Adrenal gland (tissue), 12 donors: ENCODE measurements around the gene ZAP70. TPM values are rescaled to one million over a fixed set of nuclear protein-coding genes. Genes with fewer than 3 reads are reported as not detected.

Source experiments
- DNase-seq, 7 donors: peaks; one replicate each; pipeline ENCODE4 v3.0.0-alpha.2; 2019 to 2020
- H3K27ac ChIP-seq, 5 donors: fragments of 200-600 bp; sonication (generic) in 4 of 5; 1 replicate in 3 of 5; 2 replicates in 2 of 5; pipeline versions ENCODE4 v1.5.1 to v1.8.0; 2016 to 2020; ENCODE audit warnings: mild to moderate bottlenecking in 1 of 5
- H3K27me3 ChIP-seq: fragments of 200-600 bp; 2 replicates; pipeline ENCODE4 v1.8.0; 2021
- H3K36me3 ChIP-seq, 2 donors: fragments of 200-600 bp; replicated peaks in 1 of 2; 1 replicate in 1 of 2; 2 replicates in 1 of 2; pipeline versions ENCODE4 v1.5.1 to v1.8.0; 2018 to 2022
- H3K4me1 ChIP-seq, 2 donors: fragments of 200-600 bp; replicated peaks in 1 of 2; 1 replicate in 1 of 2; 2 replicates in 1 of 2; pipeline versions ENCODE4 v1.5.1 to v1.8.0; 2018 to 2021
- H3K4me3 ChIP-seq, 4 donors: fragments of 200-600 bp; sonication (generic) in 3 of 4; one replicate each; pipeline ENCODE4 v1.5.1; 2016 to 2018
- H3K9me3 ChIP-seq, 3 donors: fragments of 200-600 bp; sonication (generic) in 1 of 3; replicated peaks in 1 of 3; 1 replicate in 2 of 3; 2 replicates in 1 of 3; pipeline versions ENCODE4 v1.5.1 to v1.8.0; 2016 to 2021
- CTCF ChIP-seq, 6 experiments: fragments of 450-650 bp in 4 of 6; fragments of 200-600 bp in 2 of 6; sonication (generic) in 1 of 6; IDR thresholded peaks; 1 replicate in 5 of 6; 2 replicates in 1 of 6; pipeline versions ENCODE4 v1.5.1 to v1.8.0; 2016 to 2021; ENCODE audit warnings: antibody characterized with exemption in 6 of 6, mild to moderate bottlenecking in 2 of 6, moderate library complexity in 1 of 6
- POLR2A ChIP-seq, 2 donors: fragments of 450-650 bp; IDR thresholded peaks; one replicate each; pipeline ENCODE4 v1.6.1; 2017; ENCODE audit warnings: antibody characterized with exemption in 2 of 2, mild to moderate bottlenecking in 2 of 2, moderate library complexity in 1 of 2
- WGBS, 4 donors: extraction: QIAGEN DNeasy Blood & Tissue Kit in 2 of 4; methylation state at CpG; one replicate each; pipeline versions ENCODE4 v1.1.5 to v1.1.7; 2013 to 2017; 5-methylcytosine and 5-hydroxymethylcytosine counted together
- intact Hi-C, 2 donors: fragments of 100-400 bp; cut with DNase I; formaldehyde crosslinking; loops; one replicate each; pipeline versions ENCODE4 v1.14.1 to v1.15.0; 2022 to 2023
- polyA plus RNA-seq, 3 donors: library from polyadenylated mRNA; stranded (reverse); fragments of 200-250 nt in 2 of 3; fragments of 350-450 nt in 1 of 3; fragmentation: Illumina TruSeq in 1 of 3; extraction: RNeasy Lipid Tissue Mini Kit (QIAGEN cat#74804) in 1 of 3; gene quantifications; one replicate each; pipeline ENCODE4 v1.2.3, GENCODE V29; 2013 to 2014
- total RNA-seq, 9 donors: library from RNA; depleted of rRNA in 4 of 9; stranded (reverse); fragments of >200 nt in 4 of 9; fragments of 120-200 nt in 1 of 9; fragmentation: NEBNext Ultra II Directional in 1 of 9; extraction: Animal tissue kit (Norgen Biotek cat#: 25700) in 1 of 9; gene quantifications; one replicate each; pipeline versions ENCODE4 v1.1.0 to v1.2.4, GENCODE V29; 2013 to 2023
- donor health status: healthy with polysubstance abuse.
- donor health status: Bipolar disorder and iron deficiency.
- donor health status: DM: yes; HTN: yes; CAD: no.
- donor health status: DM: no; HTN: no; CAD: no.
- donor health status: DM: no; HTN: no; CAD: no.
- donor health status: DM: yes; HTN: yes; CAD: no.

Gene ZAP70
- total and polyA plus RNA-seq, 12 donors: 0.33 to 8.3 (median 2.5) TPM

DNA sequence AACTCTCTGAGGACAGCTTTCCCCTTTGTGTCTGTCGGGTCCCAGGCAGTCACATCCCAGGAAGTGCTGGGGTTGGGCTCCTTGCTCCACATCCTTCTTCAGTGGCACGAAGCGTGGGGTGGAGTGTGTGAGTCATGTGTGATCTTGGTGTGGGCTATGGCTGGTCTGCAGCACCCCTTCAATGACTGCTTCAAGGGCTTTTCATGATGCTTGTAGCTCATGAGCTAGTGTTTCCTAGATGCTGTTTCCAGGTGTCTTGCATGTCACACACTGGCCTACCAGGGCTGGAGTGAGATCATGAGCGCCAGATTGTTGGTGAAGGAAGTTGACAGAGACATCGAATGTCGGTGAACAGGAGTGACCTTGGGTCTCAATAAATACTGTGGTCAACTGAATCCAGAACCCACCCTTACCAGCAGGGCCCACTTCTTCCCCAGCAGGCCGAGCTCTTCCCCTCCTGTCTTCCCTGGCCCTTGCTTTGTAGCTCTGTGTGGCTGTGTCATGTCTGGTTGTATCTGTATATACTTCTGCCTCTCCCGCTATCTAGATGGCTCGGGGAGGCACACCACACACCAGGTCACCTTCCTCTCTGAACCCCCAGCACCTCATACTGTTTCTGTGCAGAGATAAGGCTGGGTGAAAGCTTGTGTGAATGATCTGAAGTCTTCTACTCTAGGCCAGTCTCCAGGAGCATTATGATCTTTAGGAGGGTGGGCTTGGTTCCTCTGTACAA lies 40.0 kb upstream of the ZAP70 start:
- no peaks in the 10 kb centered on the region for H3K36me3 ChIP-seq
- no peak overlapping the region for H3K4me3 ChIP-seq
- DNase-seq: no peak
- no peaks in the 10 kb centered on the region for H3K4me1 ChIP-seq
- H3K27me3 ChIP-seq: no peaks in the 10 kb centered on the region
- TF ChIP-seq POLR2A (IDR thresholded peaks at IDR 0.05): no peak
- TF ChIP-seq CTCF (IDR thresholded peaks at IDR 0.05): no peak
- 85 to 88% (median 87%) methylated on average over 7 to 9 of the region's 9 CpGs for WGBS, 4 donors
- no peaks in the 10 kb centered on the region for H3K9me3 ChIP-seq
- no peak overlapping the region for H3K27ac ChIP-seq
- intact Hi-C loops: no loop called here

GRCh38 chr2:97673915-97674283 lies 39.5 kb upstream of the ZAP70 start:
- Histone ChIP-seq H3K27me3 (no peaks in the 10 kb centered on the region), H3K36me3 (no peaks in the 10 kb centered on the region), H3K27ac (no peak overlapping the region), H3K4me3 (no peak overlapping the region), H3K9me3 (no peaks in the 10 kb centered on the region), H3K4me1 (no peaks in the 10 kb centered on the region)
- no peak for DNase-seq
- intact Hi-C loops: no loop called here
- 61 to 76% (median 73%) methylated on average over 8 of the region's 8 CpGs for WGBS, 4 donors
- no peak for TF ChIP-seq POLR2A (IDR thresholded peaks at IDR 0.05)
- TF ChIP-seq CTCF (IDR thresholded peaks at IDR 0.05): no peak

DNA sequence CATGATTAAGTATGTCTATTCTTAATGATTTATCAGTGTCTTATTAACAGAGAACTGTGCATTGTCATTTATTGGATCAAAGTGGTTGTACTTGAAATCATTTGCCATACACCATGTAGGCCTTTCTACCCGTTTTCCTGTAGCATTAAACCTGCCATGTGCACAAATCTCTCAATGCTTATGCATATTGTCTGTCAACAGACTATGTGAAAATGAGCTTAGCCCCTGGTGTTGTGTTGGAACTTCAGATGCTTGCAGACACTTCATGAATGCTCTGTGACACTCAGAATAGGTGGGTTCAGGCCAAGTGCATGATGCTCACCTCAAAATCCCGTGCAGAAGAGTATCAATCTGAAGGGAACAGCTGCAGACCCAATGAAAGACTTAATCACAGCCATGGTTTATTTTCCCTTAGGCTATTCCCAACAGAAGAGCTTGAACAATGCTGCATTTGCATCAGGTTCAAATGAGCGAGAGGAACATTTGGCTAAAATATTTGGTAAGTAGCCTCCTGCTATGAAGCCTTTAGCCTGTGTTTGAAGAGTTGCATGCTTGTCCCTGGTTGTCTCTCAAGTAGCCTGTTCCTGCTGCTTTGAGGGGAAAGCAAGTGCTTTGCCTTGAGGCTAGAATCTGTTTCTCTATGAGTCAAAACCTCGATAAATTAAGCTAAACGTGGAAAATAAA lies 37.8 kb upstream of the ZAP70 start:
- DNase-seq: no peak
- H3K36me3 ChIP-seq: no peaks in the 10 kb centered on the region
- H3K9me3 ChIP-seq: no peaks in the 10 kb centered on the region
- no peaks in the 10 kb centered on the region for H3K27me3 ChIP-seq
- H3K27ac ChIP-seq: no peak overlapping the region
- H3K4me3 ChIP-seq: no peak overlapping the region
- no peaks in the 10 kb centered on the region for H3K4me1 ChIP-seq
- intact Hi-C loops: no loop called here
- whole genome bisulfite sequencing, 4 donors: 71 to 79% (median 74%) methylated on average over 5 of the region's 5 CpGs
- TF ChIP-seq CTCF (IDR thresholded peaks at IDR 0.05) (no peak), POLR2A (IDR thresholded peaks at IDR 0.05) (no peak)

DNA sequence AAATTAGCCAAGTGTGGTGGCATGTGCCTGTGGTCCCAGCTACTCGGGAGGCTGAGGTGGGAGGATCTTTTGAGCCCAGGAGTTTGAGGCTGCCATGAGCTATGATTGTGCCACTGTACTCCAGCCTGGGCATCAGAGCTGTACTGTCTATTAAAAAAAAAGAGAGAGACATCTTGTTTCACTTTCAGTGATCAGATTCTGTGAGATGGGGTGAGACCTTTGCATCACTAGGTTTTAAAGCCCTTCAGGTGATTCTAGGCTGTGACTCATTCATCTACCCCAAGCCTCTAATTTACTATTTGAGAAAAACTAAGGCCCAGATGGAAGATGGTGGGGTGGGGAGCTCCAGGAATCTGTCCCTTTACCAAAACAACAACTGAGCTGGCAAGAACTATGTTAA lies 36.8 kb upstream of the ZAP70 start:
- DNase-seq: no peak
- intact Hi-C loops: no loop called here
- H3K4me1 ChIP-seq: no peaks in the 10 kb centered on the region
- H3K4me3 ChIP-seq: no peak overlapping the region
- 90 to 100% (median 95%) methylated on average over 1 of the region's 1 CpG for WGBS, 4 donors
- no peaks in the 10 kb centered on the region for H3K9me3 ChIP-seq
- no peaks in the 10 kb centered on the region for H3K27me3 ChIP-seq
- TF ChIP-seq POLR2A (IDR thresholded peaks at IDR 0.05): no peak
- no peak for TF ChIP-seq CTCF (IDR thresholded peaks at IDR 0.05)
- H3K36me3 ChIP-seq: no peaks in the 10 kb centered on the region
- no peak overlapping the region for H3K27ac ChIP-seq
